Activated T-helper 17 cell treated with anti-CD3 and anti-CD28 coated beads, Interleukin-2, amount 50 U/mL, for 72 hours (primary cell): ENCODE data around the gene GNAT1. TPM values are rescaled to one million over a fixed set of nuclear protein-coding genes. Genes with fewer than 3 reads are reported as not detected.
"Not testable (repeated sequence)": the region's sequence is repeated elsewhere in the genome, so short reads cannot be mapped to it uniquely, and the experiment has no call there.

Experiments used
- ATAC-seq: fragments of 150-1000 bp; cut with Tn5 transposase; replicated peaks from 2 replicates; pipeline ENCODE4 v1.10.0; 2021; ENCODE audit warnings: mild to moderate bottlenecking, moderate library complexity
- H3K27ac Mint-ChIP-seq: one replicate; pipeline ENCODE4 v1.8.0; 2022; ENCODE audit warnings: mixed read lengths
- H3K27me3 Mint-ChIP-seq: one replicate; pipeline ENCODE4 v1.8.0; 2022; ENCODE audit warnings: mixed read lengths
- H3K36me3 Mint-ChIP-seq: one replicate; pipeline ENCODE4 v1.8.0; 2022; ENCODE audit warnings: low read depth, mild to moderate bottlenecking, mixed read lengths
- H3K4me1 Mint-ChIP-seq: one replicate; pipeline ENCODE4 v1.8.0; 2022; ENCODE audit warnings: mixed read lengths
- H3K4me3 Mint-ChIP-seq: one replicate; pipeline ENCODE4 v1.8.0; 2022; ENCODE audit warnings: mild to moderate bottlenecking, mixed read lengths
- H3K9me3 Mint-ChIP-seq: one replicate; pipeline ENCODE4 v1.8.0; 2022; ENCODE audit warnings: mixed read lengths
- total RNA-seq, 2 donors: library from RNA; stranded (reverse); gene quantifications; one replicate each; pipeline ENCODE4 v1.2.3, GENCODE V29; 2022

GNAT1 gene
- total RNA-seq, 2 donors from 2014 or later = not detected

DNA sequence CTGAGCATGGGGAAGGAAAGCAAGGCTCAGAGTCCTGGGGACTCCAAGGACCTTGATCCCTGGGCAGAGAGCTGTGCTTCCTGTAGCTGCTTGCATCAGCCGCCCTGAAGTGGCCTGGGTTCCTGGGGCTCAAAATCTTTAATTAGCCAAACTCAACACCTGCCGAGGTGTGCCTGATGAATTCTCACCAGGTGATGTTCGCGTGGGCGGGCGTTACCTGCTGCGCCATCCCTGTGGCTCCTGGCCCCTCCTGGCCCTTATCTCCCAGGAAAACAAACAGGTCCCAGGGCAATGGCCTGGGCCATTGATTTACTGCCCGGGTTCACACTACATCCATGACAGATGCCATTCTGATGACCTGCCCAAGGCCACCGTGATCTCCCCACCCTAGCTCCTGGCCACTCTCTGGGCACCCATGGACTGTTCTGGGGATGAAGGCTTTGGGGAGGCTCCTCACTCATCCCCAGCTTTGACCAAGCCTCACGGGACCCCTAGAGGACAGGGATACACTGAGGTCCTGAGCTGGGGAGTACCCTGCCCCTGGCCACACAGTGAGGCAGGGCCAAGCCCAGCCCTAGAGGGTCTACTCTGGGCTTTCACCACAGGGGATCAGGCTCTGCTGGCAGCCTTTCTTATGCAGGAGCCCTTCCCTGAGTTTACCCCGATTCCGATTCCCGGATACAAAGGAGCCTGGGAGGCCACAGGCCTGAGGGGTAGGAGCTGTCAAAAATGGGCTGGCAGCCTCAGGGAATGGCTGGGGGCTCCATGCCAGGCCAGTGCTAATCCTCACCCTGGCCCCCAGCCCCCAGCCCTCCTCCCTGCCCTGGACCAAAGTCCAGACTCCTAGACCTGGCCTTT is 19.3 kb downstream of the GNAT1 start:
- H3K4me3 Mint-ChIP-seq = no peak overlapping the region
- no peaks in the 10 kb centered on the region for H3K9me3 Mint-ChIP-seq
- peaks cover 4% of the 10 kb centered on the region for H3K27me3 Mint-ChIP-seq
- no peak for ATAC-seq
- no peaks in the 10 kb centered on the region for H3K36me3 Mint-ChIP-seq
- no peaks in the 10 kb centered on the region for H3K4me1 Mint-ChIP-seq
- H3K27ac Mint-ChIP-seq = no peak overlapping the region

DNA sequence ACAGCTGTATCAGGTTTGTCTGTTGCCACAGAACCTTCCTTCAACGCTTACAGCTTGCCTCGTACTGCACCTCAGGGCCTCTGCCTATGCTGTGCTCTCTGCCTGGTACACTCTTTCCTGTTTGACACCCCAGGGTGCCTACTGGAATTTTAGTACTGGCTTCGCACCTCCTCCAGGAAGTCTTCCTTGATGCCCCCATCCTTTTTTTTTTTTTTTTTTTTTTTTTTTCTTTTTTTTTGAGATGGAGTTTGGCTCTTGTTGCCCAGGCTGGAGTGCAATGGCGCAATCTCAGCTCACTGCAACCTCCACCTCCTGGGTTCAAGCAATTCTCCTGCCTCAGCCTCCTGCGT is 19.9 kb downstream of the GNAT1 start:
- not testable (repeated sequence) for H3K36me3 Mint-ChIP-seq, ATAC-seq, H3K27me3 Mint-ChIP-seq

DNA sequence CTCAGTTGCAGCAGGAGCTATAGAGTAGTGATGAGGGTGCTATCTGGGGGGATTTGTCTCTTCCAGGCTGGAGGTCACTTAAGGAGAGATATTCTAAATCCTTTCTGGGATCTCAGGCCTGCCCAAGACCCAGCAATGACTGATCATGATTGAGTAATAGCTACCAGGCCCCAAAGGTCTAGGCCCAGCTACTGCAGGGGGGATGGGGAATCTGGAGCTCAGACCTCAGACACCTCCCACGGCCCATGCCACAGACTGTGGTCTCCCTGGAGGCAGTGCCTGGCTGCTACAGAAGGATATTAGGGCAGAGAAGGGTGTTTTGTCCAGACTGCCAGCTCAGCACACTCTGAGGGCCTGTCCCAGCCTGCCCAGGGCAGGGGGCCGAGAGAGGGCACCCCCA is 20.5 kb downstream of the GNAT1 start:
- peak; percentile 52 for ATAC-seq
- Mint-ChIP-seq H3K9me3 (no peaks in the 10 kb centered on the region), H3K27ac (peak overlapping the region; percentile 22), H3K4me1 (no peaks in the 10 kb centered on the region), H3K4me3 (no peak overlapping the region), H3K36me3 (no peaks in the 10 kb centered on the region), H3K27me3 (peaks cover 4% of the 10 kb centered on the region)

More for the DNA sequence above, 19.9 kb downstream of the GNAT1 start:
- not testable (repeated sequence) for H3K27ac Mint-ChIP-seq, H3K9me3 Mint-ChIP-seq, H3K4me1 Mint-ChIP-seq, H3K4me3 Mint-ChIP-seq

DNA sequence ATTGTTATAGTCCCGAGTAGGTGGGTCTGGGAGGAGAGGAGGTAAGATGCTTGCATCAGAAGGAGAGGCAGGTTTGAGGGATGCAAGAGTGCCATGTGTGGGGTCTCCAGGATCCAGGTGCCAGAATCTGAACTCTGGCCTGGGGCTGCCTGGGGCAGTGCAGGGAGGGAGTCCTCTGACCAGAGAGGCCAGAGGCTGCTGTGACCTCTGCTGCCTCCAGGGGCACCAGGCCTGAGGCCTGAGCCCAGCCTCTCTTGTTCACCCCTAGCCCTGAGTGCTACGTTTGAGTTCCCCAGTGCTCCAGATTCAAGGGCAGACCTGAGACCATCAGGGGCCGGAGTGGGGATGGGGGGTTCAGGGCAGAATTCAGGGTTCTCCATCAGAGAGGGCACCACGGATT is 21.1 kb downstream of the GNAT1 start:
- no peak overlapping the region for H3K27ac Mint-ChIP-seq
- ATAC-seq = peak; percentile 16
- peaks cover 4% of the 10 kb centered on the region for H3K27me3 Mint-ChIP-seq
- H3K4me1 Mint-ChIP-seq = no peaks in the 10 kb centered on the region
- no peaks in the 10 kb centered on the region for H3K36me3 Mint-ChIP-seq
- H3K9me3 Mint-ChIP-seq = no peaks in the 10 kb centered on the region
- no peak overlapping the region for H3K4me3 Mint-ChIP-seq

DNA sequence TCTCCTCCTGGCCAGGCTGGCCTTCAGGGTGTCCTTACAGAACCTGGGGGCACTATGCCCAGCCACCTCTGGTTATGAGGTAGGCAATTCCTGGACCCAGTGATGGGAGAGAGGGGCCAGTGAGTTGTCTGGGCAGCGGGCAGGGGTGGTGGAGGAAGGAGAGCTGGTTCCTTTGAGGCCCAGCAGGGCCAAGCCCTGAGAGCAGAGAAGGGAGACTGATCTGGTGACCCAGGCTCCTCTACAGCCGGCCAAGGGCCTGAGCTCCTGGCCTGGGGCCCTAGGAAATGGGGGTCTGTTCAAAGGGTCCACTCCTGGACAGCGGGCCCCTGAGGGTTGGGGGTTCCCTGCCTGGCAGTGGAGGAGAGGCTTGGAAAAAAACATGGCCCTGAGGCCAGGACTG is 21.6 kb downstream of the GNAT1 start:
- H3K4me1 Mint-ChIP-seq = no peaks in the 10 kb centered on the region
- no peaks in the 10 kb centered on the region for H3K36me3 Mint-ChIP-seq
- H3K4me3 Mint-ChIP-seq = no peak overlapping the region
- H3K27ac Mint-ChIP-seq = no peak overlapping the region
- H3K27me3 Mint-ChIP-seq = peaks cover 4% of the 10 kb centered on the region
- no peak for ATAC-seq
- no peaks in the 10 kb centered on the region for H3K9me3 Mint-ChIP-seq

DNA sequence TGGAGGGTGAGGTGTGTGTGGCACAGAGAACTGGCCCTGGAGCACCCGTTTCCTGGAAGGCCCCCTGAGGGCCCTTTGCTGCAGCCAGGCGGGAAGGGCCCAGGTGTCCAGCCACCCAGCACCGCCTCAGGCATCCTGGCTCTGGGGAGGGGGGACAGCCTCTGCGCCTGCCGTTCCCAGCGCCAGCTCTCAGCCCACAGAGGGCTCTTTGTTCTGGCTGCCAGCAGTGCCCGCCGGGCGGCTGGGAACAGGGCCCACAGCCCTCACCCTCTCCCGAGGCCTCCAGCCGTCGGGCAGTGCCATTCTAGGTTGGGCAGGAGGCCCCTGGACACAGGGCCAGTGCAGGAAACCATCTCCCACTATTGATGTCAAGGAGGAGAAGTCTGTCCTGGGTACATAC is 22.0 kb downstream of the GNAT1 start:
- Mint-ChIP-seq H3K27ac (no peak overlapping the region), H3K4me3 (no peak overlapping the region), H3K4me1 (no peaks in the 10 kb centered on the region), H3K27me3 (peaks cover 4% of the 10 kb centered on the region), H3K9me3 (no peaks in the 10 kb centered on the region), H3K36me3 (no peaks in the 10 kb centered on the region)
- ATAC-seq = no peak

DNA sequence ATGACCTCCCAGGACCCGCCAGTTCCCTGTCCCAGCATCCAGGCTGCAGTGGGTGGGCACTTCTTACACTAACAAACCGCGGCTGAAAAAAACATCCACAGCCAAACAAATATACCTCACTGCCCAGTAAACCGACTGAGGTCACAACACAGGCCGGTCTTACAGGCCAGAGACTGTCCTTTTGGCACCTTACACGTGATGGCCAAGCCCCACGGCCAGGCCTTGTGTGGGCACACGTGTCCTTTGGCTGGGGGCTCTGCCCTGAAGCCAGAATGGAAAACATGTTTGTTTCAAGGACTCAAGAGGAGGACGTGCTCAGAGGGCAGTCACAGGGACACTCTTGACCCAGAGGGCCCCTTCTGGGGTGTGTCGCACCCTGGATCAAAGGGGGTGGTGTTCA is 23.4 kb downstream of the GNAT1 start:
- Mint-ChIP-seq H3K27me3 (no peaks in the 10 kb centered on the region), H3K9me3 (no peaks in the 10 kb centered on the region), H3K36me3 (no peaks in the 10 kb centered on the region), H3K4me3 (no peak overlapping the region), H3K27ac (no peak overlapping the region), H3K4me1 (no peaks in the 10 kb centered on the region)
- ATAC-seq = no peak

DNA sequence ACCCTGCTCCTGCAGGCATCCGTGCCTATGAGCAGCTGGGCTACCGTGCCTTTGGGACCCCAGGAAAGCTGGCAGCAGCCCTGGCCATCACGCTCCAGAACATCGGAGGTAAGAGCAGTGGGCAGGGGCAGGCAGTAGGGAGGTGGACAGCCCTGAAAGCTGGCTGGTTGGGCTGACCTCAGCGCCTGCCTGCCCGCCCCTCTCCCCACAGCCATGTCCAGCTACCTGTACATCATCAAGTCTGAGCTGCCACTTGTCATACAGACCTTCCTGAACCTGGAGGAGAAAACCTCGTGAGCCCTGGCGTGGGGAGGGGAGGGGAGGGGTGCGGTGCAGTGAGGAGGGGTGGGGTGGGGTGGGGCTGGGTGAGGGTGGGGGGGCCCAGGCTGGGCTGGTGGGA is 24.1 kb downstream of the GNAT1 start:
- Mint-ChIP-seq H3K27ac (no peak overlapping the region), H3K27me3 (no peaks in the 10 kb centered on the region), H3K4me1 (no peaks in the 10 kb centered on the region), H3K9me3 (no peaks in the 10 kb centered on the region), H3K36me3 (no peaks in the 10 kb centered on the region), H3K4me3 (no peak overlapping the region)
- no peak for ATAC-seq

DNA sequence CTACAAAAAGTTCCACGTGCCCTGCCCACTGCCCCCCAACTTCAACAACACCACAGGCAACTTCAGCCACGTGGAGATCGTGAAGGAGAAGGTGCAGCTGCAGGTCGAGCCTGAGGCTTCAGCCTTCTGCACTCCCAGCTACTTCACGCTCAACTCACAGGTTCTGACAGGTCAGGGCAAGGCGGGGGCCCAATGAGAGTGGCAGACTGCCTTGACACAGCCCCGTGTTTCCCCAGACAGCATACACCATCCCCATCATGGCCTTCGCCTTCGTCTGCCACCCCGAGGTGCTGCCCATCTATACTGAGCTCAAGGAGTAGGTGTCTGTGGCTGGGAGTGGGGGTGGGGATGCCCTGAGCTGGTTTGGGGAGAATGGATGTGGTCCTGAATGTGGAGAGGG is 26.3 kb downstream of the GNAT1 start:
- H3K27me3 Mint-ChIP-seq = no peaks in the 10 kb centered on the region
- H3K4me1 Mint-ChIP-seq = no peaks in the 10 kb centered on the region
- no peaks in the 10 kb centered on the region for H3K9me3 Mint-ChIP-seq
- no peaks in the 10 kb centered on the region for H3K36me3 Mint-ChIP-seq
- H3K4me3 Mint-ChIP-seq = no peak overlapping the region
- no peak overlapping the region for H3K27ac Mint-ChIP-seq
- no peak for ATAC-seq

DNA sequence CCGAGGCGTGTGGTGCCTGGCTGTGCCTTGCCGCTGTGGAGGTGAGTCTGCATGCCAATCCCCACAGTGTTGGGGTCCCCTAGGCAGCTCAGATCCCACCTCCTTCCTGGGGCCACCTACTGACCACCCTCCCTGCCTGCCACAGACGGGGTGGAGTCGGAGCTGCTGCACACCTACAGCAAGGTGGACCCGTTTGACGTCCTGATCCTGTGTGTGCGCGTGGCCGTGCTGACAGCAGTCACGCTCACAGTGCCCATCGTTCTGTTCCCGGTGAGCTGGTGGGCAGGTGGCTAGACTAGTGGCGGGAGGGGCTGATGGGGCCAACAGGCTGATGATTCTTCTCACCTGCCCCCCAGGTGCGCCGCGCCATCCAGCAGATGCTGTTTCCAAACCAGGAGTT is 27.0 kb downstream of the GNAT1 start:
- Mint-ChIP-seq H3K4me1 (no peaks in the 10 kb centered on the region), H3K27me3 (no peaks in the 10 kb centered on the region), H3K9me3 (no peaks in the 10 kb centered on the region), H3K27ac (no peak overlapping the region), H3K36me3 (no peaks in the 10 kb centered on the region), H3K4me3 (no peak overlapping the region)
- ATAC-seq = no peak

DNA sequence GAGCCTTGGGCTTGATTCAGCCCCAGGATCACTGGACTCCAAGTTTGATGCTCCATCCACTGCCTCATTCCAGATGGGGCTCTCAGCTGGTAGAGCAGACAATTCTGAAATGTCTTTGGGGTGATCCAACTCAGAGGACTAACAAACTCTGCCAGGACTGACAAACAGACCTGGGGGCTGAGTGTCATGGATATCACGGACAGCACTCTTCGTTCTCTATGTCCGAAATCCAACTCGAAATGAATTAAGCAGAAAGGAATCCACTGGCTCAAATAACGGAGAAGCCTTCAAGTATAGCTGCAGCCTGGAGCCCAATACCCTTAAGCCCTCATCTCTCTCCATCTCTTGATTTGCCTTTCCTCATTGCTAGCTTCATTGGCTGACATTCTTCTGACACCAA is 27.9 kb downstream of the GNAT1 start:
- no peaks in the 10 kb centered on the region for H3K36me3 Mint-ChIP-seq
- H3K4me1 Mint-ChIP-seq = no peaks in the 10 kb centered on the region
- no peak overlapping the region for H3K4me3 Mint-ChIP-seq
- no peak for ATAC-seq
- no peaks in the 10 kb centered on the region for H3K27me3 Mint-ChIP-seq
- H3K27ac Mint-ChIP-seq = no peak overlapping the region
- no peaks in the 10 kb centered on the region for H3K9me3 Mint-ChIP-seq

DNA sequence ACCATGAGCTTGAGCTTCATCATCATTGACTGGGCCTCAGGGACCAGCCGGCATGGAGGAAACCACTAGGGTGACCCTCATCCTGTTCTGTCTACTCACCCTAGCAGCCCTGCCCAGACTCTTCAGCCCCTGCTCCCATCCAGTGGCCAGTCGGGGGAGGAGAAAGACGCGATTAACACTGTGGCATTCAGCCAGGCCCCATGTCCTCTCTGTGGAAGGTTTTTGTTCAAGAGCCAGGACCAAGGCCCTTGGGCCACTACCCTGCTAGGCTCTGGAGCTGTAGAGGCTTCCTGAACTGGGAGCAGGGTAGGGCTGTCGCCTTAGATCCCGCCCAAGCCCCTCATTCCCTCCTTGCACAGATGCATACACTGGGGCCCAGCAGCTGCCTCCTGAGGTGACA is 28.7 kb downstream of the GNAT1 start:
- ATAC-seq = no peak

DNA sequence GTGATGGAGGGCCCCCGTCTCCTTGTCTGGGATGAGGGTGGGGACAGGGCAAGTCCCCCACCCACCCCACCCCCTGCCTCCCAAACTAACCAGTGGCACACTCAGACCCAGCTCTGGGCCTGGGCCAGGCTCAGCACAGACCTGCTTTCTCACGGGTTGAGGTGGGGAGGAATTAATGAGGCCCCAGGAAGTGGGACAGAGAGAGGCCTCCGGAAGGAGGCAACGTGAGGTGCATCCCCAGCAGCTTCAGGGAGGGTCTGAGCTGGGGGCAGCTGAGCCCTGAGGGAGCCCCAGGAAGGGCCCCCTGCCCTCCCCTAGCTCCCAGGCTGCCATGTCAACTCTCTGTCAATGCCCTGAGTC is 29.6 kb downstream of the GNAT1 start:
- Mint-ChIP-seq H3K27me3 (no peaks in the 10 kb centered on the region), H3K27ac (peak overlapping the region; percentile 65), H3K36me3 (no peaks in the 10 kb centered on the region), H3K4me1 (peaks cover 6% of the 10 kb centered on the region), H3K4me3 (no peak overlapping the region), H3K9me3 (no peaks in the 10 kb centered on the region)
- peak; percentile 30 for ATAC-seq

More for the DNA sequence above, 28.7 kb downstream of the GNAT1 start:
- Mint-ChIP-seq H3K4me3 (no peak overlapping the region), H3K27ac (no peak overlapping the region), H3K27me3 (no peaks in the 10 kb centered on the region), H3K9me3 (no peaks in the 10 kb centered on the region), H3K4me1 (peaks cover 4% of the 10 kb centered on the region), H3K36me3 (no peaks in the 10 kb centered on the region)

DNA sequence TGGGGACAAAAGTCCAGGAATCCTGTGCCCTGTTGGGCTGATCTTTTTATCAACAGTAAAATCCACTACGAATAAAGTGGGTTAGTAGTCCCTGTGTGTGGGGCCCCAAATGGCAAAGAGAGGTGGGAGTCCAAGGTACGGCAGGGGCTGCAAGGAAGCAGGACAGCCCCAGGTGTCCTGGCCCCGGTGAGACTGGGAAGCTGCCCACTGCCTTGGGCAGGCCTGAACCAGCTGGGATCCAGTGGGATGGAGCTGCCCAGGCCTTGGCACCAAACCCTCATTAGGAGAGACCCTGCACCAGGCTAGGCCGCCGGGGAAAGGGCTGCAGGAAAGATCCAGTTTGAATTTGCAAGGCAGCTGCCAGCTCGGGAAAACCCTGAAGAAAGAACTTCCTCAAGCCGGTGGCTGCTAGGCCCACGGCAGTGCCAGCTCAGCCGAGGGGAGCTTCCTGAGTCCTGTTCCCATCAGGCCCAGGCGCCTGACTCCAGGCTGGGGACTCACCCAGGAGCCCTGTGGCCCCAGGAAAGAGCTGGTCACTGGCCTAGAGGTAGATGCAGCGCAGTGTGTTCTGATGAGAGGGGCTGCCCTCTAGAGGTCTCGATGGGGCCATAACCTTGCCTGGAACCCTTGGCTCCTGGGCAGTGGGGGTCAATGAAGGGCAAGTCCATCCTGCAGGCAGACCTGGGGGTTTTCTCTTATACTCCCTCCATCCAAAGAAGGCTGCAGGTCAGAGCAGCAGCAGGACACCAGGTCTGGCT is 30.2 kb downstream of the GNAT1 start:
- Mint-ChIP-seq H3K4me3 (no peak overlapping the region), H3K36me3 (no peaks in the 10 kb centered on the region), H3K9me3 (no peaks in the 10 kb centered on the region), H3K4me1 (peaks cover 8% of the 10 kb centered on the region), H3K27me3 (no peaks in the 10 kb centered on the region), H3K27ac (peak overlapping the region; percentile 65)
- no peak for ATAC-seq

DNA sequence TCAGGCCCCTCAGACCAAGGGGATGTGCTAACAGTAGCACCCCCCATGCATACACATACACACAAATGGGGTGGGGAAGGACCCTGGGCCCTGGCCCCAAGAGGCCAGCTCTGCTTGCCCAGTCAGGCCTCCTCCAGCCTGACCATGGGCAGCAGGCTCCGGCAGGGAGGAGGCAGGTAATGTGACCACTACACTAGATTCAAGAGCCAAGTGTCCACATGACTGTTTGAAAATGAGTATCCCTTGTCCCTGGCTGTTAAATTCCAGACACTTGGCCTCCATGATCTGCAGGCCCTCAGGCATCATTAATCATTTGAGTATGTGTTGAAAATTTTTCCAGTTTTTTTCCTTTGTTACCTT is 30.7 kb downstream of the GNAT1 start:
- Mint-ChIP-seq H3K36me3 (no peaks in the 10 kb centered on the region), H3K4me3 (no peak overlapping the region), H3K4me1 (peaks cover 8% of the 10 kb centered on the region), H3K9me3 (no peaks in the 10 kb centered on the region), H3K27ac (no peak overlapping the region), H3K27me3 (no peaks in the 10 kb centered on the region)
- no peak for ATAC-seq
